ENCODE results near the gene TRPM5. TPM values are rescaled to one million over a fixed set of nuclear protein-coding genes. Genes with fewer than 3 reads are reported as not detected.

The TRPM5 gene
- total and polyA plus RNA-seq, 2 donors (not counting 1 experiment from before 2014, with no cell fraction given), result 0.03 TPM; not detected in 1

- Histone ChIP-seq H3K4me2 (replicated peaks; ENCODE audit: low read depth, low read length, poor library complexity, severe bottlenecking) (no peak overlapping the region), H3K27ac (ENCODE audit: low read length in 2 of 2) (no peak overlapping the region), H3K36me3 (replicated peaks in 1 of 2; ENCODE audit: control extremely low read depth in 1 of 2, control insufficient read depth in 1 of 2, extremely low read depth in 1 of 2, insufficient read depth in 2 of 2, low read length in 1 of 2) (no peaks in the 10 kb centered on the region), H3K27me3 (replicated peaks in 1 of 4; ENCODE audit: control extremely low read depth in 1 of 4, control insufficient read depth in 3 of 4, insufficient read depth in 4 of 4, low read length in 3 of 4) (no peaks in the 10 kb centered on the region), H2AFZ (ENCODE audit: insufficient read depth, low read depth, low read length, poor library complexity, severe bottlenecking) (no peak overlapping the region), H3K4me3 (ENCODE audit: control extremely low read depth in 1 of 5, extremely low read depth in 1 of 5, insufficient read depth in 1 of 5, low read depth in 2 of 5, low read length in 4 of 5) (no peak overlapping the region), H4K20me1 (ENCODE audit: control insufficient read depth, insufficient read depth, low read length, poor library complexity, severe bottlenecking) (peaks cover 60% of the 10 kb centered on the region), H3K79me2 (ENCODE audit: control insufficient read depth, insufficient read depth, low read length) (peaks cover 57% of the 10 kb centered on the region), H3K9ac (ENCODE audit: low read length) (no peak overlapping the region), H3K9me3 (ENCODE audit: control extremely low read depth in 1 of 3, control insufficient read depth in 2 of 3, insufficient read depth in 1 of 3, low read length in 2 of 3) (no peaks in the 10 kb centered on the region), H3K4me1 (ENCODE audit: control insufficient read depth in 2 of 2, insufficient read depth in 2 of 2, low read length in 2 of 2) (peaks cover 23 to 52% of the 10 kb centered on the region in 2 donors)
- WGBS (ENCODE audit: insufficient coverage), result 89% methylated on average over 14 of the region's 15 CpGs
- H3K27ac Mint-ChIP-seq, result no peak overlapping the region
- no peaks in the 10 kb centered on the region for H3K9me3 Mint-ChIP-seq (ENCODE audit: insufficient read depth)
- POLR2A ChIA-PET, result no interaction called here
- no peak for TF ChIP-seq EZH2 (IDR thresholded peaks at IDR 0.05; ENCODE audit: borderline replicate concordance, insufficient read depth, low read depth, low read length, poor library complexity, severe bottlenecking)
- no peak for TF ChIP-seq CTCF (IDR thresholded peaks at IDR 0.05)
- DNase-seq (no peak), ATAC-seq (ENCODE audit: low read depth) (no peak)
- CTCF ChIA-PET, result no interaction called here
- intact Hi-C loops (cut with micrococcal nuclease), result no loop called here
- no peaks in the 10 kb centered on the region for H3K27me3 Mint-ChIP-seq
- H3K4me1 Mint-ChIP-seq, result peaks cover 53% of the 10 kb centered on the region
- H3K4me3 Mint-ChIP-seq, result no peak overlapping the region
These were observed 16.4 kb upstream of the TRPM5 start for GRCh38 chr11:2460540-2461252.

- Mint-ChIP-seq H3K4me1 (peaks cover 53% of the 10 kb centered on the region), H3K27me3 (no peaks in the 10 kb centered on the region), H3K4me3 (no peak overlapping the region), H3K27ac (peak overlapping the region; percentile 20), H3K9me3 (ENCODE audit: insufficient read depth) (no peaks in the 10 kb centered on the region)
- Histone ChIP-seq H3K79me2 (ENCODE audit: control insufficient read depth, insufficient read depth, low read length) (peaks cover 50% of the 10 kb centered on the region), H2AFZ (ENCODE audit: insufficient read depth, low read depth, low read length, poor library complexity, severe bottlenecking) (no peak overlapping the region), H3K4me2 (replicated peaks; ENCODE audit: low read depth, low read length, poor library complexity, severe bottlenecking) (peak overlapping the region; percentile 28), H3K4me1 (ENCODE audit: control insufficient read depth in 2 of 2, insufficient read depth in 2 of 2, low read length in 2 of 2) (peaks cover 18 to 45% of the 10 kb centered on the region in 2 donors), H3K27me3 (replicated peaks in 1 of 4; ENCODE audit: control extremely low read depth in 1 of 4, control insufficient read depth in 3 of 4, insufficient read depth in 4 of 4, low read length in 3 of 4) (no peaks in the 10 kb centered on the region), H3K27ac (ENCODE audit: low read length in 2 of 2) (no peak overlapping the region), H3K9me3 (ENCODE audit: control extremely low read depth in 1 of 3, control insufficient read depth in 2 of 3, insufficient read depth in 1 of 3, low read length in 2 of 3) (no peaks in the 10 kb centered on the region), H3K36me3 (replicated peaks in 1 of 2; ENCODE audit: control extremely low read depth in 1 of 2, control insufficient read depth in 1 of 2, extremely low read depth in 1 of 2, insufficient read depth in 2 of 2, low read length in 1 of 2) (no peaks in the 10 kb centered on the region), H3K9ac (ENCODE audit: low read length) (no peak overlapping the region), H4K20me1 (ENCODE audit: control insufficient read depth, insufficient read depth, low read length, poor library complexity, severe bottlenecking) (peaks cover 53% of the 10 kb centered on the region), H3K4me3 (ENCODE audit: control extremely low read depth in 1 of 5, extremely low read depth in 1 of 5, insufficient read depth in 1 of 5, low read depth in 2 of 5, low read length in 4 of 5) (no peak overlapping the region)
- ChIA-PET POLR2A (no interaction called here), CTCF (interaction anchor here (0.8 to 0.9 kb wide), 2 partner anchors 15 to 39 kb away, joined by 3 read pairs; no protein-coding TSS in a partner anchor)
- peak; percentile 45 for ATAC-seq (ENCODE audit: low read depth)
- TF ChIP-seq CTCF (IDR thresholded peaks at IDR 0.05) (no peak), EZH2 (IDR thresholded peaks at IDR 0.05; ENCODE audit: borderline replicate concordance, insufficient read depth, low read depth, low read length, poor library complexity, severe bottlenecking) (no peak)
- 77% methylated on average over 12 of the region's 13 CpGs for WGBS (ENCODE audit: insufficient coverage)
- DNase-seq, result no peak
- intact Hi-C loops (cut with micrococcal nuclease), result no loop called here
These were observed 15.7 kb upstream of the TRPM5 start for GRCh38 chr11:2459796-2460531.
